ENCODE measurements around the gene PPIE. TPM values are rescaled to one million over a fixed set of nuclear protein-coding genes. Genes with fewer than 3 reads are reported as not detected.
A peak's percentile ranks its signal among the peaks of the same experiment; 100 is the strongest.

PPIE gene
- 46.1 TPM for polyA plus RNA-seq (2013, experiment 1 of 2; ENCODE audit: insufficient read length)
- 46.1 TPM for polyA plus RNA-seq (2013, experiment 2 of 2; ENCODE audit: insufficient read length)

DNA sequence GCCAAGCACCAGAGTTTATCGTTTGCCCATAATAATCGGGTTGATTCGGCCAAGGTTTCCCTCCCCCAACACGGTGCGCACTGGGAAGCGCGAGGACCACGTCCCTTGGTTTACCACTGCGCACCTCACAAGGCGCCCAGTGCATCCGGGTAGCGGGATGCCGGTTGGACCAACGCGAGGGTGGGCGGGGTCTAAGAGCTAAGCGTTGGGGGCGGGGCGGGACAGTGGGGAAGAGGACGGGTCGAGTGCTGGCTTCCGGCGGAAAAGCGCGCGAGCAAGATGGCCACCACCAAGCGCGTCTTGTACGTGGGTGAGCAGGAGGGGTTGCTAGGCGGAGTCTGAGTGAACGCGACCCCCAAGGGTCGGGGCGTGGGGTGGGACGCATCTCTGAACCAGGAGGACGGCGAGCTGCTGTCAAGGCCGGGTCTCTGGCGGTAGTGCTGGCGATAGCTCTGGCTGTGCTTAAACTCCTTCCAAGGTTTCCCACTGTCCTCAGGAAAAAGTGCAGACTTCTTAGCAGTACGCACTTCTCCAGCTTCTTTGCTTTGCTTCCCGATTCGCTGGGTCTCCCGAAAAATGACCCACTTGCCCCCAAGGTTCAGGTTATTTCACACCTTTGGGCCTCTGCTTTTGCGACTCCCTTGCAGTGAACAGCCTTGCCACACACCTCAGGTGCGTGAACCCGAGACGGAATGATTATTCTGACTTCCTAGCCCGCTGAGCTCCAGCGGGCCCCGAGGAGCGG, at the start of gene PPIE:
Gene PPIE, plus strand, starts transcription at position 261 of the 745 bp plus-strand sequence. Its CDS starts 19 bp downstream, at position 280.
- DNase-seq, result peak; percentile 91

DNA sequence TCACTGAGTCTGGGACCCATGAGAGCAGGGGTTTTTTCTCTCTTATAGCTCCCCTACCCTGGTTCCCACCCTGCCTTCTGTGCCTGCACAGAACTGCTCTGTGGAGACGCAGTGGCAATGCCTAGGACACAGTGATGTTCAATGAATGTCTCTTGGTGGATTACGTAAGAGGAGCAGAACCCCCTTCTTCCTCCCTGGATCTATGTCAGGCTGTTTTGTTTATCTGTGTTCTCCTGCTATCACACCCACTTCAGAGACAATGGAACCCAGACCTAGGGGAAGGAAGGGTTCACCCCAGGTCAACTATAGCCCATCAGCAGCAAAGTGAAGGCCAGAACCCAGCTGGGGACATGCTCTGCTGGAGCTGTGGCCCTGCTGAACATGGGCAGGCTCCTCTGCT, 49.5 kb upstream of the PPIE start:
- DNase-seq, result no peak

DNA sequence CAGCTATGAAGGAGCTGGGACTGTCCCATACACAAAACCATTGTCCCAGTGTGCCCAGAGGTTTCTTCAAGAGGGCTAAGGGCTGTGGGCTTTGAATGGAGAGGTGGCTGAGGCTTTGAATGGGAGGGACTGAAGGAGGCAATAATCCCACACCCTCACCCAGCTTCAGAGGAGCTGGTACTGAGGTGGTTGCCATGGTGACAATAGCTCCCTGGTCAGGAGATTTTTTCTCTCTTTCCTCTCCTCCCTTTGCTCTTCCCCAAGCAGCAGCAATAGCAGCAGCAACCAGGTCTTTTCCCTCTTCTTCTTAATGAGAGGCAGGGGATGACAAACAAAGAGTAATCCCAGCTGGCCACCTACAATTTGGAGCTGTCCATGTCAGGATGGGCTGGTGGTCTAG, 49.0 kb upstream of the PPIE start:
- DNase-seq, result no peak

DNA sequence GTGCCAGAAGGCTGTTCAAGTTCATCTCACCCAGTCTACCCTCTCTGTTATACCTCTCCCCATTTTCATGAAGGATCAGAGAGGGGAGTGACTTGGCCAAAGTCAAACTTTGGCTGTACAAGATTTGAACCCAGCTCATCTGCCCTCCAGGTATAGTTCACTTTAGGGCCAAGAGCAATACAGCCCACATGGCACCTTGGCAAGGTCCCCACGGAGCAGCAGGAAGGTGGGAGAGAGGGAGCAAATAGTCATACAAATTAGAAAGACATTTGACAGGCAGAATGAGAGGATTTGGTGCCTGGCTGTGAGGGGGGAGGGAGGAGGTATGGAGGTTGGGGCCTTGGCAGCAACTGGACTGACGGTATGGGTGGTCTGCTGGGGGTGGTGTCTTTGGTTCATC, 48.5 kb upstream of the PPIE start:
- DNase-seq, result no peak

DNA sequence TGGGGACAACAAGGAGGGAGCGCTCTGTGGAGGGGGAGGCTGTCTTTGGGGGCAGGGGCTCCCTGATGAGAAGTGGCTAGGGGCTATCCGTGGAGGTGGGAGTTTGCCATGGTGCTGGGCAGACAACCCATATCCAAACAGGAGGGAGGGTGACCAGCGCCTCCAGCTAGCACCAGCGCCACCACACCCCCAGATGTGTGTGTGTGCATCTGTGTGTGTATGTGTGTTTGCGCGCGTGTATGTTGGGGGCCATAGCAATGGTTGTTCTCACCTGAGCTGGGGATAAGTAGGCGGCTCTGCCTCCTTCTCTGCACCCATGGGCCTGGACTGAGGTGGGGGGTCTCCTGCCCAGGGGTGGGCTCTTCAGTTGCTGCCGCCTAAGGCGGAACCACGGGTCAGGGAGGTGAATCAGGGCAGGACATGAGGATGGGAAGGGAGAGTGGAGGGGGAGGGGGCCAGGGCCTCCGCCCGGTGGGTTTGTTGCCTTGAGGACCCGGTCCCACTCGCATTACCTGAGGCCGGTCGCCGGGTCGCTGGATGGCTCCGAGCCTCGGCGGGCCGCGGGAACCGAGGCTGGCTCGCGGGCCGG, 47.8 kb upstream of the PPIE start:
- no peak for DNase-seq

DNA sequence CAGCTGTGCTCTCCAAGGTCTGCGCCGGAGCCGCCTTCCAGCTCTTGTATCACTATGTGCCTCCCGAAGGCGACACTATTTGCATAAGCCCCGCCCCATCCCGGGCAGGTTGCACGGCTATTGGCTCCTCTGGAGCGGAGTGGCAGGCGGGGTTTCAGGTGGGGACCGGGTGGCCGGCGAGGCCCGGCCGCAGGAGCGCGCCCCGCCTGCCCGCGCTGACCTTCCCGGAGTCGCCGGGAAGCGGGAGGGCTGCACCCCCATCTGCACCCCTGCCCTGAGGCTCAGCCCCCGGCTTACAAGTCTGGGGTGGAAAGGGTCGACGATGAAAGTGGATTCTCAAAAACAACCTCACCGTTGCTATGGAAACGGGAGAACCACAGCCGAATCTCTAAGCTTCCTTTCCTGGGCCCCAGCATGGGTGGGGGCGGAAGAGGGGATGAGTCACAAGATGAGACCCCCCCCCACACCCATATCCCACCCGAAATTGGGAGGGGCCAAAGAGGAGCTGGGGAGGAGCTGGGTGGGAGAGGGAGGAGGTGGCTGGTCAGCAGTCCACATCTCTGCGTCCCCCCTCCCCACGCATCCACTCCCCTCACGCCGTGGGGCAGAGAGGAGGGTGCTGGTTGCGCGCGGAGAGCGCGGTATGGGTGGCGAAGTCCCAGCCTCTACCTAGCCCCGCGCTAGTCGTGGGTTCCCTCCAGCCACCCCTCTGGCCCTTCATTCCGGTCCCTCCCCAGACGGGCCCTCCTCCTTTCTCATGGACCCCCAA, 47.1 kb upstream of the PPIE start, which contains the start of gene HPCAL4:
Gene HPCAL4, minus strand, starts transcription at position 51 of the 769 bp plus-strand sequence. CDS start 6,830 bp downstream, outside the sequence.
- peak; percentile 39 for DNase-seq

DNA sequence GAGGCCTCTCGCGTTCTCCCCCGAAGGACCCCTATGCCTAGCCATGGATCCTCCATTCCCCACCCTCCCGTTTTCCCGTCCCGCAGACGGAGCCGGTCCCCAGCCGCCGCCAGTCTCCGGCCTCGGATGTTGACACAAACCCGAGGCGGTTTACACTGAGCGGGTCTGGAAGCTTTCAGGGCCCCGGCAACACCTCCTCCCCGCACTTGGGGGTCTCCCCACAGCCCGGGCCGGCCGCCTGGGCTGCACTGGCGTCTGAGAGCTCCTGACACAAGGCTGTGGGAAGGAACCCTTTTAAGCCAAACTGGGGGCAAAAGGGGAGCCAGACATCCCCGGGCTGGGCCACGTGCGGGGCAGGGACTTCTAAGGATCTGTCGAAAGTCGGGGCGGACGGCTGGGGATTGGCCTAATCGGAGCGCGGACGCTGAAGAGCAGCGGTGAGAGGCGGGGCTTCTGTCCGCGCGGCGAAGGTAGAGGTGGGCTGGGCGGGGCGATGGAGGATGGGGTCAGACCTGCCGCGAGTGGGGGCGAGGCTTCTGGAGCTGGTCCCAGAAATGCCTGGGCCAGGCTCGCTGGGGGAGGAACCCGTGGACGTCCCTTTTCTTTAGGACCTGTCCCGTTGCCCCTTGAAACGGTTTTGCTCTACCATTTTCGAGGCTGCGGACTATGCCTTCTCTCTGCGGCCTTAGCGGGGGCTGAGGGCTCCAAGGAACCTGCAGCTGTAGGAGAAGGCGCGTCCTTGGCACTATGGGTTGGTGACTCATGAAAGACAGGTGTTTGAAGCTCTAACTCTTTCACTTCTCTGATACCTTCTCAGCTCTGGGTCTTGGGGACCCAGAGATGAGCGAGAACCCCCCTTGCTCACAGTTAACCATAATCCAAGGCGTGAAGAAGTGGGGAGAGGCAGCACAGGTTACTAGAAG, 46.3 kb upstream of the PPIE start:
- no peak for DNase-seq

DNA sequence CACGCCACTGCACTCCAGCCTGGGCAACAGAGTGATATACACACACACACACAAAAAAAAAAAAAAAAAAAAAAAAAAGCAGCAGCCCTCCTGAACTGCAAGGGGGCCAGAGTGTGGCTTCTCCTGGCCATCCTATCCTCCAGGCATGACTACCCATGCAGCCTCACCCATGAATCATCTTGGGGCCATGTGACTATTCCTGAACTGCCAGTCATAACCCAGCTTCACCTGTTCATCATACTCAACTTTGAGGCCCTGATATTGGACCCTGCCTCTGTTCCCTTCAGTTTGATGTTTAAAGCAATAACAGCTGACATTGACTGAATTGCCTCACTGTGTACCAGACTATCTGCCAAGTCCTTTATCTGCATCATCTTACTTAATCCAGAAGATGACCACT, 44.7 kb upstream of the PPIE start:
- DNase-seq, result no peak

DNA sequence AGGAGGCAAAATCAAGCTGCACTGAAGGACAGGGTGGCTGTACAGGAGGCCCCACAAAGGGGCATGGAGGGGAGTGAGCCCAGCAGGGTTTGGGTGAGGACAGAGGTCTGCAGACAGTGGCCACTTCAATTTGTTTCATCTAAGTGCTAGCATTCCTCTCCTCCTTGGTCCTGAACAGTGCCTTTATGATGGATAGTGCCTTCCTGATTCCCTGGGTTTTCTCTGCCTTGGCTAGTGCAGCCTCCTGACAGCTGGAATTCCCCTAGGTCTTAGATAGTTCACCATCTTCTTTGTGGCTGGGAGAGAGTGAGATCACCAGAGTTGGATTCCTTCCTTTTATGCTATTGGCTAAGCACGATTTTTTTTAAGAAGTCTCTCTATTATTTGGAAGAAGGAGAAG, 43.7 kb upstream of the PPIE start:
- DNase-seq, result no peak

DNA sequence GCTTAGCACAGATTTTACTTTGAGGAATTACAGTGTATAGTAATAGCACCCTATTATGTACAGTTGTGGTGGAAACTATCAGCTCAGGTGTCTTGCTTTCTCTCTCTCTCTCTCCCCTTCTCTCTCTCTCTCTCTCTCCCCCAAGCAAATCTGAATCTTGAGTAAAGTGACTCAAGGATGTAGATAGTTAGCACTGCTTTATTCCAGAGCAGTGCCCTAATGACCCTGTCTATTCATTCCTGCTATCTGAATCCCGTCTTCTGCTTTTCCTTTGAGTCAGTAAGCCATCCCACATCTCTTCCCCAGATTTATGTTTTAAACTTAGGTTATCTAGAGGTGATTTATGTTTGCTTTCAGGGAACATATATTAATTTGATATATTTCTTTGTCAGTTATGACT, 42.2 kb upstream of the PPIE start:
- DNase-seq, result no peak

DNA sequence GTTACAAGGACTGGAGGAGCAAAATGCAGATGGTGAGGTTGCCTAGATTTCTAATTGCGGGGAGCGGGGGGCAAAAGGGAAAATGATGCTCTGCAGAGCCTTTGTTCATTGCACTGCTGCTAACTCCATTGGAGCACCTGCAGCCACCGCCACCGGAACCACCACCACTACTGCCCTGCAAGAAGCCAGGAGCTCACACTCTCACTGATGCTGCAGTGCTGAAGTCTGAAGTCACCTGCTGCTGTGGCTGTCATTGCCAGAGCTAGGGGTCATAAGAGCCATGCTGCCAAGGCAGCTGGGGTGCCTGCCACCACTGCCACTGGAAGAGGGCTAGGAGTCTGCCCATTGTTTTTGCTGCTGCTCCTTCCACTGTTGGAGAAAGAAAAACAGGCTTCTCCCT, 40.1 kb upstream of the PPIE start:
- DNase-seq, result no peak

DNA sequence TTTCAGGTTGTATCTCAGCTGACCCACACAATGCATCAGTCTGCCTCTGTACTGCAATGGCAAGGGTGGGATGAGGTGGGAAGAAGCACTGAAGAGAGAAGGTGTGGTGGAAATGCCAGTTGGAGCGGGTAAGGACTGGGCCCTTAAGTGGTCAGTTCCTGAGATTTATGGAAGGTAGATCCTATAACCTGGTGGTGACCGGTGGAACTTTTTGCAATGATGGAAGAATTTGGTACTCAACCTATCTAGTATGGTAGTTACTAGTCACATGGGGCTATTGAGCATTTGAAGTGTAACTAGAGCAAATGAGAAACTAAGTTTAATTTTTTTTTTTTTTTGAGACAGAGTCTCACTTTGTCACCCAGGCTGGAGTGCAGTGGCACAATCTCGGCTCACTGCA, 39.3 kb upstream of the PPIE start:
- DNase-seq, result no peak

DNA sequence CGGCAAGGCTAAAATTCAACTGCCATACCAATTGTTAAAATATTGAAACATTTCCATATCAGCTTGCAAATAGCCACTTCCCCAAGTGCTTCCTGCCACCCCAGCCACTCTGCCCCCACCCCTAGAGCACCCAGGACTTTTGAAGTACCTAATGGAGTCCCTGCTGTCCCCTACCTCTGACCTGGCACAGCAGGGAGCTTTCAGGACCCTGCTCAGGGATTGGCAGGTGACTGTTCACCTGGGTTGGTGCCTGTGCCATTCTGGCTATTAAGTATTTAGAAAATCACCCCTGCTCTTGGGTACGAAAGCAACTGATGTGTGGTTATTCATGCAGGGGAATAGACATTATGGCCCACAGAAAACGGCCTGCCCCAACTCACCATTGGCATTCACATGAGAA, 38.3 kb upstream of the PPIE start:
- DNase-seq, result no peak

DNA sequence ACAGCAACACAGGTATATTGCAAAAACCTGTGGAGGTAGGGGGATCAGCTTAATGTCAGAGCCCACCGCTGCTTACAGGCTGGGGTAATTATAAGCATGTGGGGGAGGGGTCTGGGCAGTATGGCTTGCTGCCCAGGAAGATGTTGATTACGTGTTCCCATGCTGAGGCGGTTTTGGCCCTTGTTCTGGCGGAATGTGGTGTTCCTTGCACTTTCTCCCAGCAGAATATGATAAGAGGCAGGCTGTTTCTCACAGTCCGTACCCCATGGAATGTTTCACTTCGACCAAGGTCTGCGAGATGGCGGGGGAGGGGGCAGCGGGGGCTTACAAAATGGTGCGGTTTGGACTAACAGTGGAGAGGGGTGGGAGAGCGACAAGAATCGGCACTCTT, 37.6 kb upstream of the PPIE start:
- DNase-seq, result peak; percentile 39

DNA sequence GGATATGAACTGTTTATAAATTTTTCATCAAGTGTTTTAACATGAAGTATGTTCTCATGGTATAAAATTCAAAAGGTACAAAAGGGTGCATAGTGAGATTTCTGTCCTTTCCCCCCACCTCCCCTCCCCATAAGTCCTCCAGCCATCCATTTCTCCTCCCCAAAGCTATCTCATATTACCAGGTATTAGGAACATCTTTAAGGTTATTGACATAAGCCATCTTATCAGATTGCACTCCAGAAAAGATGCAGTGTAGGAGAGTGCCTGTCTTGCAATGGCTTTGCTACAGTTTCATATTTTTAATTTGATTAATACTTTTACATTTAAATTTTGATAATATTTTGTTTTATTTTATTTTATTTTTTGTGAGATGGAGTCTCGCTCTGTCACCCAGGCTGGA, 33.9 kb upstream of the PPIE start:
- no peak for DNase-seq

DNA sequence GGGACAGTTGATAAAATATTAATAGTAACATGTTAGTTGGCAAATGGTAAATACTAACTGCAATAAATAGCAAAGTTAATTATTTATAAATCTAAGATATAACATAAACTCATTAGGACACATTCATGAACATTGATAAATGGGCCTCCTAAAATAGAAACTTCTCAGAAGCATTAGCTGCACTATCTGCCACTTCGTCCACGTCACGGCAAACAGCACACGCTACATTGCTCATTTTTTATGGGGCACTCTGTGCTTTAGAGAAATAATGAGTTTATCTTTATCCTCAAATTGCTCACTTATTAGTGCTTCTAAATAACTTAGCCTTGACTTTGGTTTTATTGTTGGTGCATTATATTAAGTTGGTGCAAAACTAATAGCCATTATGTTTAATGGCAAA, 31.2 kb upstream of the PPIE start:
- DNase-seq, result no peak

DNA sequence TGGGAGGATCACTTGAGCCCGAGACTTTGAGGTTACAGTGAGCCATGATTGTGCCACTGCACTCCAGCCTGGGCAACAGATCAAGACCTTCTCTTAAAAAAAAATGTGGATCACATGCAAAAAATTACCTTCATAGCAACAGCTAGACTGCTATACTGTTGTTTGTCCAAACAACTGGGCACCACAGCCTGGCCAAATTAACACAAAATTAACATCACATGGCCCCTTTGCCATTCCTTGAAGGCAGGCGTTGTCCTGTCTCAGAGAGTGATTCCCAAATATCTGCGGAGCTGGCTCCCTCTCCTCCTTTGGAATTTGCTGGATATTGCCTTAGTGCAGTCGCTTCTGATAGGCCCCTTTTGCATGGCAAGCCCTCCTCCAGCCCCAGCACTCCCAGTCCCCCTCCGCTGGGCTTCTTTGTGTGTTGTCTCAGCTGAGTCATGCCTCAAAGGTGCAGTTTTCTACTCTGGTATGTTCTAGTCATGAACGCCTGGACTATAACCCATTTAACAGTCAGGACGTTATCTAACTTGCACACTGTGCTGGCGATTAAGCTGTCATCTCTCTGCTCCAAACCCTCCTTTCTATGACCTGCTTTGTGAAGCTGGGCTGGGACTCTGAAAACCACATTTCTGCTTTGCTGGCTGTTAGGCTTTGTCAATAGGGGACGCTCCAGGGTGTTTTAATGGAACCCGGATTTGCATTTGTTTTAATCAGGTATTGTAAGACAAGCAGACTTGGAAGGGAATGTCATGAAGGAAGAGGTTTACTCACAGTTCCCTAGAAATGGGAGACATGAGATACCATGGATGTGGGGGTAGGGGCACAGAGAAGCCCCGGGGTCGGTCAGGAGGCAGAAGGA, 27.3 kb upstream of the PPIE start:
- DNase-seq, result peak; percentile 8

DNA sequence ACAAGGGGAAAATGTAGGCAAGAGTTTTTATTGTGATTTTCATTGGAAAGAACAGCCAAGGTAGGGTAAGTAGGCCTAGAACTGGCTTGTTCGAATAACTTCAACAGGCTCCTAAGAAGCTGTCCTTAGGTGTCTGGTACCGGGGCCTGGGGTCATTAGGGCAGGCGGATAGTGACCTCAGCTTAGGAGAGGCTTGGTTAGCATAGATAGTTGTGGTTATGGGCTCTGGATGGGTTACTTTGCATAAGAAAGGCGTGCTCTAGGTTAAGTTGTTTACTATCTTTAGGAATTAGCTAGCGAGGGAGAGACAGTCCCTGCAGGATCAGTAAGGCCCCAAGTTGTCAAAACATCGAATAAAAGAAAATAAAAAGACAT, 26.7 kb upstream of the PPIE start:
- DNase-seq, result no peak

DNA sequence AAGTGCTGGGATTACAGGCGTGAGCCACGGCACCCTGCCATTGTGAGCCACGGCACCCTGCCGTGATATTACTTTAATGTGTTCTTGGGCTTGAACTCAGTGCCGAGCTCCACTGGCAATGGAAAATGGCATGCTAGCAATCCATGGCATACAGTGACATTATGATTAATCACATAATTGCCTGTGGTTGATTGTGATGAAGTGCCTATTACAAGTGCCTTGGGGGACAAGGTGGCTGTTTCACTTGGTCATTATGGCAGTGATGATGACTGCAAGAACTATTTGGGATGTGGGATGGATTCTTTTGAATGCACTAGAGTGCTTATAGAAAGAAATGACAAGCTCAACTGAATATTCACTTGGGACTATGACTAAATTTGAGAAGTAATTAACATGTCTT, 25.1 kb upstream of the PPIE start:
- no peak for DNase-seq

DNA sequence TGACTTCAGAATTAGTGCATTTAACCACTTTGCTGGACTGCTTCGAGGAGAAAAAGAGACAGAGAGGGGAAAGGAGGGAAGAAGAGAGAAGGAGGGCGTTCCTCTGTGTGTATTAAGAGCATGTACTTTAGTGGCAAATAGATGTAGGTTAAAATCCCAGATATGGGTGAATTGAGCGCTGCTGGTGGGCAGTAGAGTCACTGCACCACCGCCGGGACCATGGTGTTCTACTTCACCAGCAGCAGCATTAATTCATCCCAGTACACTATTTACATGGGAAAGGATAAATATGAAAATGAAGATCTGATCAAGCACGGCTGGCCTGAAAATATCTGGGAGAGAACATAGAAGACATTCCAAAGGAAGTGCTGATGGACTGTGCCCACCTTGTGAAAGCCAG, 20.9 kb upstream of the PPIE start:
- DNase-seq, result no peak

Measured in fibroblast of skin of abdomen (primary cell).